H1 (cell line): ENCODE data around the gene BRD9. TPM values are rescaled to one million over a fixed set of nuclear protein-coding genes. Genes with fewer than 3 reads are reported as not detected.

ENCODE experiments used
- CTCF ChIA-PET: fragments of 300-600 bp; sonication (Branson Sonifier 250); formaldehyde crosslinking; loops from one replicate; lab custom pipeline; 2021; ENCODE audit not compliant: partially characterized antibody; lab: Charles Lee
- POLR2A ChIA-PET: fragments of 300-600 bp; sonication (Branson Sonifier 250); formaldehyde crosslinking; loops from one replicate; lab custom pipeline; 2021; ENCODE audit warnings: inconsistent platforms; ENCODE audit not compliant: partially characterized antibody; lab: Charles Lee
- DNase-seq, 2 experiments: peaks; one replicate each; pipeline versions ENCODE4 v3.0.0 to v3.0.0-alpha.2; 2010 to 2022; ENCODE audit warnings: low spot score in 2 of 2, low read depth in 1 of 2, mixed read lengths in 1 of 2
- FAIRE-seq: peaks from 2 replicates; lab custom pipeline; 2011; peaks lifted over from hg19 to GRCh38; lab: Jason Lieb, UNC
- H2AFZ ChIP-seq: 2 replicates; pipeline ENCODE4 v1.8.1; 2012; ENCODE audit warnings: low read length, inconsistent platforms
- H2AK5ac ChIP-seq: 2 replicates; pipeline ENCODE4 v1.6.1; 2013; ENCODE audit warnings: low read depth, low read length
- H2BK120ac ChIP-seq: replicated peaks from 2 replicates; pipeline ENCODE3; 2013; ENCODE audit warnings: low read depth, low read length, inconsistent platforms
- H2BK12ac ChIP-seq: 2 replicates; pipeline ENCODE4 v1.6.1; 2013; ENCODE audit warnings: low read depth, low read length
- H2BK15ac ChIP-seq: 2 replicates; pipeline ENCODE4 v1.6.1; 2013; ENCODE audit warnings: low read length
- H2BK20ac ChIP-seq: 2 replicates; pipeline ENCODE4 v1.6.1; 2013; ENCODE audit warnings: low read length
- H2BK5ac ChIP-seq: 2 replicates; pipeline ENCODE4 v1.6.1; 2013; ENCODE audit warnings: low read depth, low read length
- H3K14ac ChIP-seq: 2 replicates; pipeline ENCODE4 v1.6.1; 2013; ENCODE audit warnings: inconsistent platforms; ENCODE audit not compliant: insufficient read length
- H3K18ac ChIP-seq: 2 replicates; pipeline ENCODE4 v1.6.1; 2013; ENCODE audit warnings: low read length; ENCODE audit errors: extremely low read depth
- H3K23ac ChIP-seq: 2 replicates; pipeline ENCODE4 v1.6.1; 2013; ENCODE audit warnings: inconsistent platforms; ENCODE audit not compliant: insufficient read length
- H3K23me2 ChIP-seq: 2 replicates; pipeline ENCODE4 v1.6.1; 2013; ENCODE audit warnings: low read depth, low read length
- H3K27ac ChIP-seq: 2 replicates; pipeline ENCODE4 v1.6.1; 2011; ENCODE audit warnings: low read depth, low read length, inconsistent platforms
- H3K27me3 ChIP-seq, 4 experiments: replicated peaks in 1 of 4; 1 replicate in 1 of 4; 2 replicates in 3 of 4; pipeline versions ENCODE4 v1.6.1 to v1.8.1; 2011 to 2013; ENCODE audit warnings: low read length in 3 of 4, mild to moderate bottlenecking in 3 of 4, inconsistent platforms in 2 of 4, mixed read lengths in 2 of 4, moderate library complexity in 1 of 4; ENCODE audit not compliant: control insufficient read depth in 3 of 4, insufficient read depth in 3 of 4; ENCODE audit errors: extremely low read depth in 1 of 4
- H3K36me3 ChIP-seq, 4 experiments: 2 replicates each; pipeline versions ENCODE4 v1.6.1 to v1.8.1; 2011 to 2013; ENCODE audit warnings: mild to moderate bottlenecking in 4 of 4, low read length in 3 of 4, moderate library complexity in 2 of 4, control low read depth in 1 of 4, inconsistent platforms in 1 of 4; ENCODE audit not compliant: insufficient read depth in 4 of 4, control insufficient read depth in 2 of 4
- H3K4ac ChIP-seq: replicated peaks from 2 replicates; pipeline ENCODE3; 2013; ENCODE audit warnings: low read length, low read depth, mixed read lengths, inconsistent platforms; ENCODE audit not compliant: insufficient read length
- H3K4me1 ChIP-seq, 4 experiments: replicated peaks in 1 of 4; 1 replicate in 1 of 4; 2 replicates in 3 of 4; pipeline versions ENCODE4 v1.6.1 to v1.8.1; 2011 to 2013; ENCODE audit warnings: low read length in 3 of 4, inconsistent platforms in 2 of 4, mixed read lengths in 1 of 4; ENCODE audit not compliant: insufficient read depth in 4 of 4, control insufficient read depth in 3 of 4
- H3K4me2 ChIP-seq, 2 experiments: 2 replicates each; pipeline versions ENCODE4 v1.6.1 to v1.8.1; 2011 to 2013; ENCODE audit warnings: low read depth in 2 of 2, low read length in 2 of 2, control low read depth in 1 of 2, inconsistent platforms in 1 of 2, mild to moderate bottlenecking in 1 of 2; ENCODE audit not compliant: insufficient read depth in 1 of 2
- H3K4me3 ChIP-seq, 4 experiments: fragments of 200-600, 300-600 bp in 1 of 4; sonication (generic), shearing (Covaris generic), sonication (Bioruptor Twin) in 1 of 4; 2 replicates each; pipeline versions ENCODE4 v1.5.1 to v1.8.1; 2011 to 2016; ENCODE audit warnings: low read length in 4 of 4, low read depth in 3 of 4, control low read depth in 2 of 4, inconsistent platforms in 2 of 4, mild to moderate bottlenecking in 2 of 4, mixed read lengths in 1 of 4, moderate library complexity in 1 of 4; ENCODE audit not compliant: insufficient read depth in 2 of 4; ENCODE audit errors: extremely low read depth in 1 of 4
- H3K56ac ChIP-seq: replicated peaks from 2 replicates; pipeline ENCODE3; 2013; ENCODE audit warnings: low read depth, mild to moderate bottlenecking, mixed read lengths, low read length, inconsistent platforms; ENCODE audit not compliant: insufficient read length
- H3K79me1 ChIP-seq: 2 replicates; pipeline ENCODE4 v1.6.1; 2013; ENCODE audit warnings: low read depth, low read length, control low read depth
- H3K79me2 ChIP-seq, 2 experiments: 2 replicates each; pipeline versions ENCODE4 v1.6.1 to v1.8.1; 2012 to 2013; ENCODE audit warnings: low read length in 2 of 2, mild to moderate bottlenecking in 2 of 2, inconsistent platforms in 1 of 2; ENCODE audit not compliant: insufficient read depth in 2 of 2, control insufficient read depth in 1 of 2
- H3K9ac ChIP-seq, 4 experiments: replicated peaks in 1 of 4; 1 replicate in 1 of 4; 2 replicates in 3 of 4; pipeline versions ENCODE4 v1.6.1 to v1.8.1; 2011 to 2013; ENCODE audit warnings: low read depth in 3 of 4, low read length in 3 of 4, control low read depth in 2 of 4, mild to moderate bottlenecking in 2 of 4, moderate library complexity in 2 of 4, inconsistent platforms in 1 of 4; ENCODE audit errors: extremely low read depth in 1 of 4
- H3K9me3 ChIP-seq, 2 experiments: 2 replicates each; pipeline versions ENCODE4 v1.6.1 to v1.8.1; 2012 to 2013; ENCODE audit warnings: mild to moderate bottlenecking in 2 of 2, moderate library complexity in 2 of 2, control low read depth in 1 of 2, inconsistent platforms in 1 of 2, low read depth in 1 of 2, low read length in 1 of 2, mixed read lengths in 1 of 2; ENCODE audit not compliant: insufficient read depth in 2 of 2
- H4K20me1 ChIP-seq, 2 experiments: replicated peaks in 1 of 2; 2 replicates each; pipeline versions ENCODE3 to v1.8.1; 2011 to 2013; ENCODE audit warnings: inconsistent platforms in 2 of 2, low read length in 2 of 2, mild to moderate bottlenecking in 1 of 2; ENCODE audit not compliant: insufficient read depth in 2 of 2, control insufficient read depth in 1 of 2
- H4K5ac ChIP-seq: 2 replicates; pipeline ENCODE4 v1.6.1; 2013; ENCODE audit warnings: low read length, low read depth, mixed read lengths, inconsistent platforms; ENCODE audit not compliant: insufficient read length
- H4K8ac ChIP-seq: 2 replicates; pipeline ENCODE4 v1.8.0; 2013; ENCODE audit warnings: mild to moderate bottlenecking, moderate library complexity, low read length, inconsistent platforms; ENCODE audit not compliant: insufficient read depth; ENCODE audit errors: extremely low read depth
- H4K91ac ChIP-seq: replicated peaks from 2 replicates; pipeline ENCODE3; 2013; ENCODE audit warnings: low read length, mixed read lengths, inconsistent platforms; ENCODE audit not compliant: insufficient read length
- WGBS, 2 experiments: shearing (Covaris generic) in 1 of 2; methylation state at CpG; one replicate each; pipeline versions ENCODE4 v1.1.6 to v1.1.7; 2013 to 2015; ENCODE audit warnings: low lambda C conversion rate in 2 of 2, mixed read lengths in 2 of 2, inconsistent platforms in 1 of 2, low coverage in 1 of 2, missing lambda C conversion rate in 1 of 2; ENCODE audit not compliant: insufficient replicate concordance in 2 of 2, insufficient coverage in 1 of 2, insufficient read length in 1 of 2; ENCODE audit errors: extremely low coverage in 1 of 2, missing lambda C conversion rate in 1 of 2; 5-methylcytosine and 5-hydroxymethylcytosine counted together
- polyA plus RNA-seq, 7 experiments: library from polyadenylated mRNA; depleted of rRNA in 3 of 7; stranded (reverse) in 5 of 7; unstranded in 2 of 7; fragments of >200 nt in 5 of 7; fragments of 200-250 nt in 2 of 7; gene quantifications; 1 replicate in 5 of 7; 2 replicates in 1 of 7; 4 replicates in 1 of 7; pipeline versions ENCODE4 v1.2.1 to v1.2.3, GENCODE V29; 2011 to 2013; ENCODE audit warnings: missing spikeins in 2 of 7, mixed read lengths in 2 of 7
- total RNA-seq: library from RNA; stranded (reverse); fragmentation: NEBNext Ultra II Directional; extraction: Animal tissue kit (Norgen Biotek cat#: 25700); gene quantifications from 2 replicates; pipeline ENCODE4 v1.2.1, GENCODE V29; 2021
- TF ChIP-seq, protein P1 (sequence below): IDR thresholded peaks from 2 replicates; pipeline ENCODE4 v1.6.1; 2011; ENCODE audit warnings: low read length, improper control_type of control experiment

Gene BRD9
- total and polyA plus RNA-seq, 2 of the 8 experiments (the other 6 are each of a cell fraction or from before 2014, with no cell fraction given) = 9.3 to 49.4 TPM

DNA sequence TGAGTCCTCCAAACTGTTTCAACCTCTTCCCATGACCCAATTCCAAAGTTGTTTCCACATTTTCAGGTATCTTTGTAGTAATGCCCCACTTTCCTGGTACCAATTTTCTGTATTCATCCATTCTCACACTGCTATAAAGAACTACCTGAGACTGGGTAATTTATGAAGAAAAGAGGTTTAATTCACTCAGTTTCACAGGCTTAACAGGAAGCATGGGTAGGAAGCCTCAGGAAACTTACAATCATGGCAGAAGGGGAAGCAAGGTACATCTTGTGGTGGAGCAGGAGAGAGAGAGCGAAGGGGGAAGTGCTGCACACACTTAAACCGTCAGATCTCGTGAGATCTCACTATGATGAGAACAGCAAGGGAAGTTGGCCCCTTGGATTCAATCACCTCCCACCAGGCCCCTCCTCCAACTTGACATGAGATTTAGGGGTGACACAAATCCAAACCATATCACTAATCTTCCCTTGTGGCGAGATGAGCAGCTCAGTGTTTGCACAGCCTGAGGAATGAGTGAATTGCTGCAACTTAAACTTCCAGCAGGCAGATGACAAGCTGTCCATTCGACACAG, 43.0 kb upstream of the BRD9 start:
- no peak overlapping the region for H3K56ac ChIP-seq
- no peak overlapping the region for H4K91ac ChIP-seq
- H3K23ac ChIP-seq = no peak overlapping the region
- FAIRE-seq (no peak), DNase-seq (no peak)
- H4K20me1 ChIP-seq = no peaks in the 10 kb centered on the region
- no peak overlapping the region for H3K4ac ChIP-seq
- no peak overlapping the region for H2BK20ac ChIP-seq
- no peak overlapping the region for H3K27ac ChIP-seq
- no peaks in the 10 kb centered on the region for H3K79me1 ChIP-seq
- H3K79me2 ChIP-seq = no peaks in the 10 kb centered on the region
- no peak overlapping the region for H2BK120ac ChIP-seq
- H2BK15ac ChIP-seq = no peak overlapping the region
- no peaks in the 10 kb centered on the region for H3K36me3 ChIP-seq
- H3K14ac ChIP-seq = no peak overlapping the region
- TF ChIP-seq, protein P1, sequence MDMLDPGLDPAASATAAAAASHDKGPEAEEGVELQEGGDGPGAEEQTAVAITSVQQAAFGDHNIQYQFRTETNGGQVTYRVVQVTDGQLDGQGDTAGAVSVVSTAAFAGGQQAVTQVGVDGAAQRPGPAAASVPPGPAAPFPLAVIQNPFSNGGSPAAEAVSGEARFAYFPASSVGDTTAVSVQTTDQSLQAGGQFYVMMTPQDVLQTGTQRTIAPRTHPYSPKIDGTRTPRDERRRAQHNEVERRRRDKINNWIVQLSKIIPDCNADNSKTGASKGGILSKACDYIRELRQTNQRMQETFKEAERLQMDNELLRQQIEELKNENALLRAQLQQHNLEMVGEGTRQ = no peak
- ChIA-PET POLR2A (no interaction called here), CTCF (interaction anchor here (1.0 to 2.4 kb wide), 5 partner anchors 11 to 75 kb away, joined by 3 to 13 read pairs (median 7); no protein-coding TSS in a partner anchor)
- no peak overlapping the region for H3K9ac ChIP-seq
- no peak overlapping the region for H2BK5ac ChIP-seq
- no peak overlapping the region for H4K8ac ChIP-seq
- no peaks in the 10 kb centered on the region for H3K23me2 ChIP-seq
- WGBS, 2 experiments = 96% methylated on average over 5 of the region's 5 CpGs; no CpG with 5 or more reads in 1 of the 2 experiments
- H4K5ac ChIP-seq = no peak overlapping the region
- H3K4me3 ChIP-seq = no peak overlapping the region
- no peak overlapping the region for H2BK12ac ChIP-seq
- H3K18ac ChIP-seq = no peak overlapping the region
- no peaks in the 10 kb centered on the region; a peak in 1 of 7 replicates for H3K27me3 ChIP-seq
- no peak overlapping the region for H3K4me2 ChIP-seq
- H2AK5ac ChIP-seq = no peak overlapping the region
- no peaks in the 10 kb centered on the region for H3K4me1 ChIP-seq
- H3K9me3 ChIP-seq = no peaks in the 10 kb centered on the region
- no peak overlapping the region for H2AFZ ChIP-seq
